HG03025 (cell line): Measurements from ENCODE around the gene FAM184B.

Experiments used
- ATAC-seq: cut with Tn5 transposase; IDR thresholded peaks from one replicate; pipeline ENCODE4 v1.9.1; 2021; ENCODE audit warnings: mild to moderate bottlenecking, moderate library complexity; ENCODE audit not compliant: unreplicated experiment, low FRiP score

Gene FAM184B

DNA sequence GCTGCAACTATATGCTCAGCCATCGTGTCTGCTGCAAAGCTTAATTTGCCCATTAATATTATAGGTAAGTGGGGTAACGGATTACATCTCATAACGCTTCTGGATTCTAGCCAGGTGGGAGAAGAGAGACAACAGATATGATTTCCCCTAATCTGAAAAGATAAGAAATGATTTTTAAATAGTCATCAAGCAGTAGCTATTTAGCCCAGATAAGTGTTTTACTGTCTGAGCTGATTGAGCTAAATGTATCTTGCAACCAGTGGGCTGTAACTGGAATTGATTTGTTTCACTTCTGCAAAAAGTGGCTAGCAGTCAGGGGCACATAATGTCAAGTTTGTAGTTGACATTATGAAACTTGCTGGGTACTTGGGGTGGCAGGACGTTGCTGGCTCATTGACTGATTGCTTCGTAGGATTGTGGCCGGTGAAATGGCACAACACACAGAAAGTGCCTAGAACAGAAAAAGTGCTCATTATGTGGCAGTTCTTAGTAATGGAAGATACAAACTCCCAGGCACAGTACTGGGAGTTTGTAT lies 185.9 kb downstream of the FAM184B start:
- peak; percentile 82 for ATAC-seq

DNA sequence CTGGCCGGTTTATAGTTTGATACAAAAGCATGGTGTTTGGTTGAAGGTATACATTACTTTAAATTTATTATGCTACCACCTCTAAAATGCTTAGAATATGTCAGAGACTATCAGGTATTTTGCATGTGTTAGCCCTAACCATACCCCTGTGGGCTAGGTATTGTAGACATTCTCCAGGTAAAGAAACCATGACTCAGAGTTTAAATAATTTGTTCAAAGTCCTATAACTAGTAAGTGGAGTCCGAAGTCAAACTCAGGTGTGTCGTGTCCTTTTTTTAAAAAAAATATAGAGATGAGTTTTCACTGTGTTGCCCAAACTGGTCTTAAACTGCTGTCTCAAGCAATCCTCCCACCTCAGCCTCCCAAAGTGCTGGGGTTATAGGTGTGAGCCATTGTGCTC lies 192.1 kb downstream of the FAM184B start:
- no peak for ATAC-seq

DNA sequence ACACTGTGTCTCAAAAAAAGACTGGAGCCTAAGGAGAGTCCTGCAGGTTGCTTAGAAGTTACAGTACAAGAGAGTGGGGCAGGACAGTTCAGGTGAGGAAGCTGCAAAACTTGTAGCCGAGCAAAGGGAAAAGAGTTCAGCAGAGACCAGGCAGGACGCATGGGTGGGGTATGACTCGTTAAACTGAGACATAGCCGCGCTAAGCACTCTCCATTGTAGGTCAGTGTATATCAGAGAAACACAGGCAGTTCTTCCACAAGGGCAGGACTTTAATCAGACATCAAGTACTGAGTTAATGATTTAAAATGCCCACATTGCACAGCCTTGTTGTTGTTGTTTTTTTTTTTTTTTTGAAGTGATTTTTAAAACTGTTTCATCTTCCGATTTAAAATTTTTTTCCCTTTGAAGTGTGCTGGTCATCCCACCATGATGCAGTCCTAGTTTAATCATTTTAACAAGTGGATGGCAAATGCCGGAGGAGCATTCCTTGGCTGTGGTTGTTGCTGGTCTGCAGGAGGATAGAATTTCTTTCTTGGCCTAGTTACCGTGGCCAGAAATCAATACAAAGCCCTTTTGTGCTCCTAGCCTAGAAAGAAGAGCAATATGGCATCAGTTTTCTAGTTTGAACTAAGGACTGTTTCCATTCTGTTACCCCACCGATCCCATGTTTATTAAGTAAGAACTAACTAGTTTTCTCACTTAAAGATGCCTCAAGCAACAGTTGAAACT lies 194.2 kb downstream of the FAM184B start:
- no peak for ATAC-seq

DNA sequence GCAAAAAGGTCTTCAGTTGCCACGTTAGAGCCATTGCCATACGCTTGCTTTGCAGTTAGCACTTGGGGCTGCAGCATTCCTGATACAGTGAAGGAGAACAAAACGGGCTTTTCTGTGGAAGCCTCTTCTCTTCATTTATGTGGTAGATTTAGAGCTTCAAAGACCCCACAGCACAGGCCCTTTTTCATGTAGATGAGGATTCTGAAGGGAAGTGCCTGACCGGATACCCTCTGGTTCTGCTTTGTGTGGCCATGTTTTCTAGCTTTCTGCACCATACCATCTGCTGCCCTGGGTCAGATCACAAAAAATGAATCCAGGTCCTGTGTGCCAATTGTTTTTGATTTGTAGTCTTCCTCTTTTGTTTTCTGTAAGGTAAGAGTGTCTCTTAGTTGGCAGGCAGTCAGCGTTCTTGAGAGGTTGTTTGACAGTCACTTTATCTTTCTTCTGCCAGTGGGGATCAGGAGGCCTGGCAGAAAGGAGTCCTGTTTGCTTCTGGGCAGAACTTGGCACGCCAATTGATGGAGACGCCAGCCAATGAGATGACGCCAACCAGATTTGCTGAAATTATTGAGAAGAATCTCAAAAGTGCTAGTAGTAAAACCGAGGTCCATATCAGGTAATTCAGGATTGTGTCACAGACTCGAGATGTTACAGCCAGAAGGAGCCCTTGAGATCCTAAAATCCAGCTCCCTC lies 196.8 kb downstream of the FAM184B start:
- no peak for ATAC-seq

DNA sequence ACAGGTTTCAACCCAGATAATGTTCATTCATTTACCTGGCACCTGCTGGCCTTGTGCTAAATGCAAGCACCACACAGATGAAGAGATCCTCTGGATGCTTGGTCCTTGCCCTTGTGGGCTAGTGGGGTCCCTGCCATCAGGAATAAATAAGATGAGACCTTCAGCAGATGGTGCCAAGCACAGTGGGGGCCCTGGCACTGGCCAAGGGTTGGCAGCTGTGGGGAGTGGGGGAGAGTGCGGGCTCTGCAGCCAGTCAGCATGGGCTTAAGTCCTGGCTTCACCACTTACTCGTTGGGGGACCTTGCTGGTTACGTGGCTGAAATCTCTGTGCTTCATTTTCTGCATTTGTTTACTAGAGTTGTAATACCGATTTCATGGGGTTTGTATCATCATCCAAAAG lies 197.5 kb downstream of the FAM184B start:
- ATAC-seq, result no peak

DNA sequence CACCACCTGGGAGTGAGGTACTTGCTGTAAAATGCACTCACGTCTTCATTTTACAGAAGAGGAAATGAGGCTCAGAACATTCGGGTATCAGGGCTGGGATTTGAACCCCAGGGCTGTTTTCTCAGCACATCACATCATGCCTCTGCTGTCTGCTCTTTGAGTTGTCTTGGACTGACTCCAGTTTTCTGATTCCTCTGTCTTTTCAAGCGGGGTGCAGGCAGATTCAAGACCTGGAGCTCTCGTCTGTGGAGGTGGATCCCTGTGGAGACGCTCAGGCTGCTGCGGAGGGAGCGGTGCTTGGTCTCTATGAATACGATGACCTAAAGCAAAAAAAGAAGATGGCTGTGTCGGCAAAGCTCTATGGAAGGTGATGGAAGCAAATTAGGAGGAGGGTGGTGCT lies 198.1 kb downstream of the FAM184B start:
- no peak for ATAC-seq

DNA sequence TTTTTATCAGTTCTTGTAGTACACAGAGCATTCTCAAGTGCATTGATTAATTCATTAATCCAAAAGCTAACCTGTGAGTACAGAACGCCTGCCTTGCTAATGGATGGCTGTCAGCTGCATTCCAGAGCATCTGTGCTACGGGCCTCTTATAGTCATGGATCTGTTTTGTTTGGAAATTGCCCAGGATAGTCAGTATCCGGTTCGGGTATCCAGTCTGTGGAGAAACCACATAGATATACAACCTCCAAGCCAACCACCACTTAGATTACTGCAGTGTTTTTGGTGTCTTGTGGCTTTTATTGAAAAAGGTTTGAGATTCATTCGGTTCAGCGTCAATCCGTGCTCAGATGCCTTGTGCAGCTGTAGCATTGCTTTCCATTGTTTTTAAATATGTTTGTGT lies 200.5 kb downstream of the FAM184B start:
- ATAC-seq, result no peak
